ENCODE results near the gene KHDRBS1.

The KHDRBS1 gene

DNA sequence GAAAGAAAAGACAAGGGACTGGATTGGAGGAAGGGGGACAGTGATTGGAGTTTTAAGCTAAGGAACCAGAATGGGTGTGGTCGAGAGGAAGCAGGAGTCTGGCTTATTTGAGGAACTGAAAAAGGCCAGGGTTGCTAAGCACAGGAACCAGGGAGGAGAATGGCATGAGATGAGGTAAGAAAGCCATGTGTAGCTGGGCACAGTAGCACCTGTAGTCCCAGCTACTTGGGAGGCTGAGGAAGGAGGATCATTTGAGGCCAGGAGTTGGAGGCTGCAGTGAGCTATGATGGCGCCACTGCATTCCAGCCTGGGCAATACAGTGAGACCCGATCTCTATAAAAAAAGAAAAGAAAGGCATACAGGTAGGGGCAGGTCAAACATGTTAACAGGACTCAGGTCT, 8.1 kb upstream of the KHDRBS1 start:
- no peaks in the 10 kb centered on the region for H3K79me2 ChIP-seq (ENCODE audit: insufficient read depth, low read depth)
- H3K4me2 ChIP-seq: peak overlapping the region; percentile 64; the same call in 1 of the 2 replicates
- no peaks in the 10 kb centered on the region for H3K36me3 ChIP-seq (ENCODE audit: insufficient read depth)

DNA sequence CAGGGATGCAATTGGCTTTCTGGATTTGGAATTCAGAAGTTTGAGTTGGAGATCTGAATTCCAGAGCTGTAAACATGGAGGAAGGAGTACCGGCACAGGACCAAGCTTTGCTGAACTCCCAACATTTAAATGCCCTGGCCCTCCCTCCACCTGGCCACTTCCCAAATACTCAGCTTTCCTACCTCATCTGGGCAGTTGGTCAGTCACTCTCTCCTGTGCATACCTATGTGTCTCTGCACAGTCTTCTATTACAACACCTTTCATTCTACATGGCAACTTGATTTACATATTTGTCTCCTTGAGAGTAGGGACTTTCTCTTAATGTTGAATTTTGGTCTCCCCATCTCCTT, 6.1 kb upstream of the KHDRBS1 start:
- Histone ChIP-seq H3K4me3 (IDR thresholded peaks at IDR 0.05; ENCODE audit: insufficient read depth, low read depth, low read length) (no peak overlapping the region), H3K27me3 (ENCODE audit: insufficient read depth, low read depth) (no peaks in the 10 kb centered on the region), H3K36me3 (ENCODE audit: insufficient read depth) (no peaks in the 10 kb centered on the region), H3K9ac (peak overlapping the region; percentile 49; the same call in 1 of the 2 replicates), H3K27ac (peak overlapping the region; percentile 91), H3K4me2 (peak overlapping the region; percentile 64), H3K4me1 (ENCODE audit: low read depth, poor library complexity, severe bottlenecking) (peaks cover 73% of the 10 kb centered on the region), H2AFZ (ENCODE audit: low read depth) (peak overlapping the region; percentile 68; the same call in 1 of the 2 replicates), H4K20me1 (ENCODE audit: insufficient read depth) (no peaks in the 10 kb centered on the region), H3K79me2 (ENCODE audit: insufficient read depth, low read depth) (no peaks in the 10 kb centered on the region)
- TF ChIP-seq, protein P1, sequence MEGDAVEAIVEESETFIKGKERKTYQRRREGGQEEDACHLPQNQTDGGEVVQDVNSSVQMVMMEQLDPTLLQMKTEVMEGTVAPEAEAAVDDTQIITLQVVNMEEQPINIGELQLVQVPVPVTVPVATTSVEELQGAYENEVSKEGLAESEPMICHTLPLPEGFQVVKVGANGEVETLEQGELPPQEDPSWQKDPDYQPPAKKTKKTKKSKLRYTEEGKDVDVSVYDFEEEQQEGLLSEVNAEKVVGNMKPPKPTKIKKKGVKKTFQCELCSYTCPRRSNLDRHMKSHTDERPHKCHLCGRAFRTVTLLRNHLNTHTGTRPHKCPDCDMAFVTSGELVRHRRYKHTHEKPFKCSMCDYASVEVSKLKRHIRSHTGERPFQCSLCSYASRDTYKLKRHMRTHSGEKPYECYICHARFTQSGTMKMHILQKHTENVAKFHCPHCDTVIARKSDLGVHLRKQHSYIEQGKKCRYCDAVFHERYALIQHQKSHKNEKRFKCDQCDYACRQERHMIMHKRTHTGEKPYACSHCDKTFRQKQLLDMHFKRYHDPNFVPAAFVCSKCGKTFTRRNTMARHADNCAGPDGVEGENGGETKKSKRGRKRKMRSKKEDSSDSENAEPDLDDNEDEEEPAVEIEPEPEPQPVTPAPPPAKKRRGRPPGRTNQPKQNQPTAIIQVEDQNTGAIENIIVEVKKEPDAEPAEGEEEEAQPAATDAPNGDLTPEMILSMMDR (conservative IDR thresholded peaks at IDR 0.05; ENCODE audit: low read depth, low read length): no peak

More for the DNA sequence above, 8.1 kb upstream of the KHDRBS1 start:
- Histone ChIP-seq H3K4me1 (ENCODE audit: low read depth, poor library complexity, severe bottlenecking) (peaks cover 70% of the 10 kb centered on the region), H2AFZ (ENCODE audit: low read depth) (no peak overlapping the region), H3K4me3 (IDR thresholded peaks at IDR 0.05; ENCODE audit: insufficient read depth, low read depth, low read length) (no peak overlapping the region), H3K27me3 (ENCODE audit: insufficient read depth, low read depth) (no peaks in the 10 kb centered on the region), H3K27ac (peak overlapping the region; percentile 91; the same call in 1 of the 2 replicates), H4K20me1 (ENCODE audit: insufficient read depth) (no peaks in the 10 kb centered on the region), H3K9ac (no peak overlapping the region)
- TF ChIP-seq, protein P1 (conservative IDR thresholded peaks at IDR 0.05; ENCODE audit: low read depth, low read length): no peak

DNA sequence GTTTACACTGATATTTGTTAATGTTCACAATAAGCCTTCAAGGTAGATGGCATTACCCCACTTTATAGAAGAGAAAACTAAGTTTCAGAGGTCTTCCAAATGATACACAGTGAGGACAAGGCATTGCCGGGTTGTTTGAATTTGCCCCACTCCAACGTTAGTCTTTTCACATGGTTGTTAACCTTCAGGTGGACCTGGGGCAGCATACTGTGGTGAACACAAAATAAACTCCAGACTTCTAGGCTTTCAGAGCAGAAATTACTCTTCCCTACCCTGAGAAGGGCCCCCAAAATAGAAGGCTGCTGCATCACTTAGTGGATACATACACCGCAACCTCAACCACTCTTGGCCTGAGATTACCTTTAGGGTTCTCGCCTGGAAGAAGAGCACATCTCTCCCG, 3.4 kb upstream of the KHDRBS1 start:
- TF ChIP-seq, protein P1 (conservative IDR thresholded peaks at IDR 0.05; ENCODE audit: low read depth, low read length): no peak
- H3K4me3 ChIP-seq (IDR thresholded peaks at IDR 0.05; ENCODE audit: insufficient read depth, low read depth, low read length): no peak overlapping the region
- peaks cover 2% of the 10 kb centered on the region; the same call in 1 of the 2 replicates for H4K20me1 ChIP-seq (ENCODE audit: insufficient read depth)
- no peak overlapping the region for H3K9ac ChIP-seq
- H3K4me1 ChIP-seq (ENCODE audit: low read depth, poor library complexity, severe bottlenecking): peaks cover 65% of the 10 kb centered on the region
- H3K27ac ChIP-seq: no peak overlapping the region
- no peak overlapping the region for H3K4me2 ChIP-seq
- H2AFZ ChIP-seq (ENCODE audit: low read depth): no peak overlapping the region
- H3K27me3 ChIP-seq (ENCODE audit: insufficient read depth, low read depth): no peaks in the 10 kb centered on the region
- H3K36me3 ChIP-seq (ENCODE audit: insufficient read depth): no peaks in the 10 kb centered on the region
- peaks cover 16% of the 10 kb centered on the region for H3K79me2 ChIP-seq (ENCODE audit: insufficient read depth, low read depth)

DNA sequence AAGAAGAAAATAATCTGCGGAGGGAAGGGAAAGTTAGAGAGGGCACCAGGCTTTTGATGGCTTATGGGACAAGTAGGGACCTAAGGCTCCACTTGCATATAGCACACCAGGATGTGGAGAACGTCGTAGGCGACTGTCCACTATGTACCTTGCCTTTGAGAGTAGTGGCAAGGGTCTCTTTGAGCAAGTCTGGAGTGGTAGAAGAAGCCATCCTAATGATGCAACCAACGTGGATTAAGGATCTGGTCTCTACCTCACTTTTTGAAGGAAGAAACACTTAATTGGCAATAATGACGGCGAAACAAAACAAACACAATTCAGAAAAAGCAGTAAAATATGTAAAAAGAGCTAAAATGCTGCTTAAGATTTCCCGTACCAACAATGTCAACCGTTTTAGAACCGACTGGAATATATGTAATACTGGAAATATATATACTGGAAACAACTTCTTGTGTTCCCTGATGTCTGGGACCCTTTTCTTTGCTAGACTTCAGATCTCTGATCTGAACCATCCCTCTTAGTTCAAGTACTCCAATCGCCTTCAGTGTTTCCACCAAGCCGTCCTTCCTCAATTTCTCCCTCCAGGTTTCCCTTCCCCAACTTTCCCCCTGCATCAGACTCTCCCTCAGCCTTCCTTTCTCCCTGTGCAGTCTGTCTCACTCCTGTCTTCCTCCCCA, 821 bp upstream of the KHDRBS1 start:
- Histone ChIP-seq H4K20me1 (ENCODE audit: insufficient read depth) (peaks cover 10% of the 10 kb centered on the region), H3K36me3 (ENCODE audit: insufficient read depth) (no peaks in the 10 kb centered on the region), H3K4me3 (IDR thresholded peaks at IDR 0.05; ENCODE audit: insufficient read depth, low read depth, low read length) (peak overlapping the region; percentile 20), H2AFZ (ENCODE audit: low read depth) (peak overlapping the region; percentile 72), H3K4me1 (ENCODE audit: low read depth, poor library complexity, severe bottlenecking) (peaks cover 62% of the 10 kb centered on the region), H3K9ac (peak overlapping the region; percentile 83), H3K79me2 (ENCODE audit: insufficient read depth, low read depth) (peaks cover 42% of the 10 kb centered on the region), H3K27me3 (ENCODE audit: insufficient read depth, low read depth) (no peaks in the 10 kb centered on the region), H3K4me2 (peak overlapping the region; percentile 98), H3K27ac (peak overlapping the region; percentile 81)
- TF ChIP-seq, protein P1 (conservative IDR thresholded peaks at IDR 0.05; ENCODE audit: low read depth, low read length): no peak
